ENCODE measurements around the gene CMYA5. TPM values are rescaled to one million over a fixed set of nuclear protein-coding genes. Genes with fewer than 3 reads are reported as not detected.

Gene CMYA5
- total and polyA plus RNA-seq, 11 donors = 279 to 2,421 (median 983) TPM

- Histone ChIP-seq H3K27me3 (no peaks in the 10 kb centered on the region), H3K4me3 (no peak overlapping the region), H3K4me1 (peaks cover 0 to 49% (median 28%) of the 10 kb centered on the region in 12 donors), H3K9me3 (no peaks in the 10 kb centered on the region), H3K27ac (peak overlapping the region in 3 of 12 donors; percentile 2 to 52 (median 24)), H3K36me3 (peaks cover 0 to 92% (median 40%) of the 10 kb centered on the region in 9 donors)
- no peak for ATAC-seq
- TF ChIP-seq CTCF (IDR thresholded peaks at IDR 0.05) = no peak
- no peak for TF ChIP-seq POLR2A (IDR thresholded peaks at IDR 0.05)
- DNase-seq = no peak
- intact Hi-C loops (cut with DNase I) = no loop called here
- WGBS, 4 donors = 80 to 89% (median 84%) methylated on average over 7 of the region's 7 CpGs
Measured at GRCh38 chr5:79798893-79799590, 109.4 kb downstream of the CMYA5 start.

GRCh38 chr5:79800979-79801827, 111.6 kb downstream of the CMYA5 start:
- TF ChIP-seq CTCF (IDR thresholded peaks at IDR 0.05) (no peak), POLR2A (IDR thresholded peaks at IDR 0.05) (no peak)

GRCh38 chr5:79802406-79802805, 112.8 kb downstream of the CMYA5 start:
- TF ChIP-seq POLR2A (IDR thresholded peaks at IDR 0.05) (no peak), CTCF (IDR thresholded peaks at IDR 0.05) (no peak)
- Histone ChIP-seq H3K27ac (peak overlapping the region in 2 of 12 donors; percentile 17 to 44), H3K4me1 (peaks cover 0 to 46% (median 33%) of the 10 kb centered on the region in 12 donors), H3K4me3 (no peak overlapping the region), H3K27me3 (no peaks in the 10 kb centered on the region), H3K9me3 (no peaks in the 10 kb centered on the region), H3K36me3 (peaks cover 0 to 73% (median 26%) of the 10 kb centered on the region in 9 donors)
- ATAC-seq (peak in 1 of 4 donors; percentile 18), DNase-seq (no peak)
- WGBS, 4 donors = 62 to 68% (median 63%) methylated on average over 1 of the region's 1 CpG
- intact Hi-C loops (cut with DNase I) = no loop called here

More at GRCh38 chr5:79800979-79801827, 111.6 kb downstream of the CMYA5 start:
- H3K4me3 ChIP-seq = no peak overlapping the region
- 91 to 96% (median 93%) methylated on average over 8 of the region's 8 CpGs for WGBS, 4 donors
- peak overlapping the region in 3 of 12 donors; percentile 16 to 26 (median 21) for H3K27ac ChIP-seq
- no peaks in the 10 kb centered on the region for H3K9me3 ChIP-seq
- DNase-seq (no peak), ATAC-seq (no peak)
- peaks cover 0 to 38% (median 24%) of the 10 kb centered on the region in 12 donors for H3K4me1 ChIP-seq
- H3K36me3 ChIP-seq = peaks cover 0 to 84% (median 26%) of the 10 kb centered on the region in 9 donors
- intact Hi-C loops (cut with DNase I) = no loop called here
- no peaks in the 10 kb centered on the region for H3K27me3 ChIP-seq

GRCh38 chr5:79803007-79803406, 113.4 kb downstream of the CMYA5 start:
- Histone ChIP-seq H3K4me1 (peaks cover 0 to 46% (median 33%) of the 10 kb centered on the region in 12 donors), H3K36me3 (peaks cover 0 to 67% (median 22%) of the 10 kb centered on the region in 9 donors), H3K4me3 (no peak overlapping the region), H3K9me3 (no peaks in the 10 kb centered on the region), H3K27ac (peak overlapping the region in 1 of 12 donors; percentile 17), H3K27me3 (no peaks in the 10 kb centered on the region)
- TF ChIP-seq POLR2A (IDR thresholded peaks at IDR 0.05) (peak in 1 of 2 donors; percentile 6), CTCF (IDR thresholded peaks at IDR 0.05) (no peak)
- DNase-seq = no peak
- 53 to 96% (median 87%) methylated on average over 2 of the region's 2 CpGs for WGBS, 4 donors
- no peak for ATAC-seq
- intact Hi-C loops (cut with DNase I) = no loop called here
